HG03460 (cell line): ENCODE results near the gene KIF5A.
A peak's percentile ranks its signal among the peaks of the same experiment; 100 is the strongest.

ENCODE experiments used
- ATAC-seq: cut with Tn5 transposase; IDR thresholded peaks from one replicate; pipeline ENCODE4 v1.9.1; 2021; ENCODE audit not compliant: unreplicated experiment

Gene KIF5A

GRCh38 chr12:57519796-57520052 lies 30.1 kb upstream of the KIF5A start:
- ATAC-seq, result peak; percentile 4

GRCh38 chr12:57520053-57520818 lies 29.6 kb upstream of the KIF5A start, which contains the start of gene DDIT3:
TSS of gene DDIT3 (minus strand) at chr12:57520514. CDS start at chr12:57517406, 3,108 bp downstream.
- peak; percentile 66 for ATAC-seq

GRCh38 chr12:57521525-57522010 lies 28.3 kb upstream of the KIF5A start:
- no peak for ATAC-seq

GRCh38 chr12:57522011-57522886 lies 27.6 kb upstream of the KIF5A start, which contains the start of gene MBD6:
TSS of gene MBD6 (plus strand) at chr12:57522824. CDS start at chr12:57524304, 1,480 bp downstream.
- peak; percentile 33 for ATAC-seq

- no peak for ATAC-seq
Observed at GRCh38 chr12:57522887-57523705, 26.7 kb upstream of the KIF5A start.

GRCh38 chr12:57523706-57524614 lies 25.9 kb upstream of the KIF5A start:
- ATAC-seq, result no peak

- no peak for ATAC-seq
Observed at GRCh38 chr12:57524814-57525614, 24.8 kb upstream of the KIF5A start.

GRCh38 chr12:57525615-57526383 lies 24.0 kb upstream of the KIF5A start:
- no peak for ATAC-seq

GRCh38 chr12:57526477-57527126 lies 23.2 kb upstream of the KIF5A start:
- no peak for ATAC-seq

GRCh38 chr12:57527184-57527583 lies 22.7 kb upstream of the KIF5A start:
- ATAC-seq, result no peak

- no peak for ATAC-seq
Observed at GRCh38 chr12:57528176-57528575, 21.7 kb upstream of the KIF5A start.

- ATAC-seq, result no peak
Observed at GRCh38 chr12:57528831-57529555, 20.9 kb upstream of the KIF5A start.

- ATAC-seq, result no peak
Observed at GRCh38 chr12:57529831-57530230, 20.0 kb upstream of the KIF5A start.

- no peak for ATAC-seq
Observed at GRCh38 chr12:57530396-57531142, 19.3 kb upstream of the KIF5A start.

GRCh38 chr12:57531836-57532235 lies 18.0 kb upstream of the KIF5A start:
- no peak for ATAC-seq

- no peak for ATAC-seq
Observed at GRCh38 chr12:57533108-57533507, 16.7 kb upstream of the KIF5A start.

- ATAC-seq, result no peak
Observed at GRCh38 chr12:57534250-57534649, 15.6 kb upstream of the KIF5A start.
